HG03196 (cell line): ENCODE measurements around the gene WDR11.
"Not testable (repeated sequence)": the region's sequence is repeated elsewhere in the genome, so short reads cannot be mapped to it uniquely, and the experiment has no call there.

ENCODE experiments used
- ATAC-seq: cut with Tn5 transposase; IDR thresholded peaks from one replicate; pipeline ENCODE4 v1.9.1; 2021; ENCODE audit not compliant: unreplicated experiment

Gene WDR11

DNA sequence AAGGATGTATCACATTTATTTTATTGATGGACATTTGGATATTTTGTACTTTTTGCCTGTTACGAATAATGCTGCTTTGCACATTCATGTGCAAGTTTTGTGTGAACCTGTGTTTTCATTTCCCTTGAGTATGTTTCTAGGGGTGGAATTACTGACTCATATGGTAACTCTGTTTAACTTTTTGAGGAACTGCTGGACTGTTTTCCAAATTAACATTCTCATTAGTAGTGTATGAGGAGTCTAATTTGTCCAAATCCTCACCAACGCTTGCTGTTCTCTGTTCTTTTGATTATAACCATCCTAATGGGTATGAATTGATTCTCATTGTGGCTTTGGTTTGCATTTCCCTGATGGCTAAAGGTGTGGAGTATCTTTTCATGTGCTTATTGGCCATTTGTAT is 3.2 kb downstream of the WDR11 start:
- ATAC-seq = no peak

DNA sequence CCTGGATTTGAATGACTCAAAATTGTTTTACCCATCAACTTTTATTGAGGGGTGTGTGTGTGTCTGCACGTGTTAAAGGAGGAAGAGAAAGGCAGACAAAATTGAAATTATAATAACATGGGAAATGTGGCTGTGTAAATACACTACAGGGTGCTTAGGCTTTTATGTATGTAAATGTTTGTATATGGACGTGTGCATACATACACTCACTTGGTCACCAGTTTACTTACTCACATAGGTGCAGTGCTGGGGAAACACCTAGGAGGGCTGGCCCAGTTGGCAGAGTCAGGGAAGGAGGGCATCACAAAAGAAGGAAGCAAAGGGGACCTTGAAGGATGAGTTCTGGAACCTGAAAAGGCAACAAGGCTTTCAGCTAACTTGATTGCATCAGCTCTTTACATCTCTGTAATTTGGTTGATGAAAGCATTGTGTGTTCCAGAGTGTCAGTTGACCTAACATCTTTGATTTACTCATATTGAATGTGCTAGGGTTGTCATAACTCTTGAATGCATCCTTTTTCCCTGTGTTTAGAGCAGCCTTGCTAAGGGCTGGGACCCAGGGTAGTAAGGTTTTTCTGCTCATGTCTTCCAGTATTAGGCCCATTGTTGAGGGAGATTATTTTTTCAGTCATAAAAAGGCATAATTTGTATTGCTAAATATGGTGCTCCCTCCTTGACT is 10.2 kb downstream of the WDR11 start:
- ATAC-seq = no peak

DNA sequence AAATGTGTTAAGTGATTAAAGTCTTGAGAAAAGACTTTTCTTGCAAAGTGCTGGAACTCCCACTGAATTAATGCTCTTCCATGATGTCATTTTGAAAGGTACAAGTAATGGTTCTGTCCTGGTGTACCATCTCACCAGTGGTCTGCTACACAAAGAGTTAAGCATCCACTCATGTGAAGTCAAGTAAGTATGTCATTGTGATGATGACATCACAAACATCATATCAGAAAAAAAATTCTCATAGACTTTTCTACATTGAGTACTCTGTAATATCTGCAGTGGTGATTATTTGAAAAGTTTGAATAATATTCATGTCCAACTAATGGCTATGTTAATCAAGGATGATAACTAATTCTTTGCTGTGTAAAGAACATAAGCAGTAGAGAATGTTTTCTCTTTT is 22.6 kb downstream of the WDR11 start:
- no peak for ATAC-seq

GRCh38 chr10:120883071-120883470 is 31.9 kb downstream of the WDR11 start:
- ATAC-seq = no peak

DNA sequence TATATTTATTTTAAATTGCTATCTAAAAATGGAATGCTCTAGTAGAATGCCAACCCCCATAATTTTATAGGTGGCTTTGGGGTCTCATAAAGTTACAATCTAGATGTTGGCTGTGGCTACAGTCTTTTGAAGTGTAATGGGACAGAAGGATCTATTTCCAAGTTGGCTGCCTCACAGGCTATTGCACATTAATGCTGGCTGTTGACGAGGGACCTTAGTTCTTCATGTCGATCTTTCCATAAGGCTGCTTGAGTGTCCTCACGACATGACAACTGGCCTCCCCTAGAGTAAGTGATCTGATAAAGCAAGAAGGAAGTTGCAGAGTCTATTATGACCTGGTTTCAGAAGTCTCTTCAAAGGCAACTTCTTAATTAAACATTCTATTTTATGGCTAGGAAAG is 36.3 kb downstream of the WDR11 start:
- no peak for ATAC-seq

- no peak for ATAC-seq
Measured at GRCh38 chr10:120891365-120891764, 40.2 kb downstream of the WDR11 start.

GRCh38 chr10:120894556-120894955 is 43.4 kb downstream of the WDR11 start:
- no peak for ATAC-seq

- ATAC-seq = no peak
Measured at GRCh38 chr10:120897343-120897742, 46.2 kb downstream of the WDR11 start.

DNA sequence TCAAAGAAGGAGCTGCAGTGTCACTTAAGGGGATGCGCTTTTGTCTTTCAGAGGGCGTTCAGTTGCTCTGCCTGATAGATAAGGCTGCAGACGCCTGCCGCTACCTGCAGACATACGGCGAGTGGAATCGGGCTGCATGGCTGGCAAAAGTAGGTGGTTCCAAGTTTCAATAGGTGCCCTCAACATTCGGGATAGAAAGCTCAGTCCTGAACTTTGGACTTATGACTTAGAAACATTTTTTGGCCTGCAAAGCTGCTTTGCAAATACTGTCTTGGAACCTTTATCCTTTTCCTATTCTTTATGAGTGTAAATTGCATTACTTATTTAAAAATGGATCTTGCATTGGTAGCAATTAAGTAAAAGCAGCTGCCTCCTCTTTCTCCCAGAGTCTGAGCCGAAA is 54.1 kb downstream of the WDR11 start:
- ATAC-seq = no peak

GRCh38 chr10:120917521-120918250 is 66.5 kb downstream of the WDR11 start:
- no peak for ATAC-seq

GRCh38 chr10:120923886-120924285 is 72.7 kb downstream of the WDR11 start:
- not testable (repeated sequence) for ATAC-seq

GRCh38 chr10:120926611-120927010 is 75.4 kb downstream of the WDR11 start:
- no peak for ATAC-seq

DNA sequence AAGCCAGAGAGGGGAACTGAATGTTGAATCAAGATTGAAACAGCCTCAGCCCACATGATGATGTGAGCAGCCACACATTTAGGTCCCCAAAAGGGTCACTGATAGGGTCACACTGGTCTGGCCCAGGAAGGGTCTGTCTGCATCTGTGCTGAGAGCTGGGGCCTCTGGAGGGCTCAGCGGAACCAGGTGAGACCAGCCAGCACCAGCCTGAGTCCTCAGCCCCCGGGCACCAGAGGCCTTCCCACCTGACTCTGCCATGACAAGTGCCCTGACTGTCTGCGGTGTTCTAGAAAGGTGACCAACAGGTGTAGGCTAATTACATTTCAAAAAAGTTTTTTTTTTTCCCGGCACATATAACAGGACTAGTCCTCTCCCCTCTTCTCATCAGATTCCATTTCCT is 76.2 kb downstream of the WDR11 start:
- ATAC-seq = no peak

- no peak for ATAC-seq
Measured at GRCh38 chr10:120929166-120929565, 78.0 kb downstream of the WDR11 start.

DNA sequence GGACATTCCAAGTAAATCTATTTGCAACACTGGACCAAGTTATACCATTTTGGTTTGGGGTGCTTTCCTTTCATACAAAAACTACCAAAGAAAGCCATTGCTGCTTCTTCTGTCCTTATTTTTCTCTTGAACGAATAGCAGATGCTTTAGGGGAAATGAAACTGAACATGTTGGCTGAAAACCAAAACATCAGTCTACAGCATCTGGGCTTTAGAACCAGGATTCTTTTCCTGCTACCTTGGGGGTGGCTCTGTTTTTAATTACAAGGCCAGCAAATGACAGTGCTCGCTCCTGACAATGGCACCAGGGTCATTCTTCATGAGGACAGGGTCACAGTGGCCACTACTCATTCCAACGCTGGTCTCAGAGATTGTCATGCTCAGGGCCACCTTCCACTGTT is 80.3 kb downstream of the WDR11 start:
- no peak for ATAC-seq

GRCh38 chr10:120931999-120932398 is 80.8 kb downstream of the WDR11 start:
- no peak for ATAC-seq

GRCh38 chr10:120938822-120939221 is 87.7 kb downstream of the WDR11 start:
- ATAC-seq = no peak

- no peak for ATAC-seq
Measured at GRCh38 chr10:120940299-120940900, 89.2 kb downstream of the WDR11 start.

GRCh38 chr10:120941501-120941900 is 90.3 kb downstream of the WDR11 start:
- no peak for ATAC-seq

GRCh38 chr10:120942806-120943413 is 91.7 kb downstream of the WDR11 start:
- peak; percentile 65 for ATAC-seq

DNA sequence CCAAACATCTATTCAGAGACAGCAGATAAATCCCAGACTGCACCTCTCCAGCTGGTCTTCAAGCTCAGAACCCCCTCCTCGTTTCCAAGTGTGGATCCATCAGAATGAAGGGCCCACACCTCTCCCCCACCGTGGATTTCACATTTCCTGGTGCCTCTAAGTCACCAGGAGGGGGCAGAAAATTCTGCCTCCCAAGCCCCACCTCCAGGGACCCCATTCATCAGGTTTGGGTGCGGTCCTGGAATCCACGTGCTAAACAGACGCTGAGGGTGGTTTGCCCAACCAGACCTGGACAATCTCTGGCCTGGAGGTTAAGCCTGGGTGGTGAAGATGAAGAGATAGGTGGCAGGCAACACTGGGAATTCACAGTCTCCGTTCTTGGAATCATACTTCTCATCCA is 92.4 kb downstream of the WDR11 start:
- ATAC-seq = no peak

- ATAC-seq = no peak
Measured at GRCh38 chr10:120944586-120945125, 93.5 kb downstream of the WDR11 start.
